HepG2 (cell line): Measurements from ENCODE around the gene POU2F1. TPM values are rescaled to one million over a fixed set of nuclear protein-coding genes. Genes with fewer than 3 reads are reported as not detected.

Experiments used
- ATAC-seq: fragments of 200-7000 bp; cut with Tn5 transposase; 3 replicates; pipeline ENCODE4 v1.9.1; 2020; ENCODE audit warnings: mild to moderate bottlenecking, moderate library complexity
- BruUV-seq: library from RNA; stranded (reverse); fragments of 400-500 nt; replicated peaks from 2 replicates; lab custom pipeline; 2021; lab: Mats Ljungman, UMichigan
- CTCF ChIA-PET: fragments of 300-600 bp; formaldehyde crosslinking; extraction: SDS; loops from one replicate; lab custom pipeline; 2021; ENCODE audit warnings: low total read pairs, inconsistent platforms, low intra/inter-chr PET ratio; lab: Yijun Ruan, JAX
- POLR2A ChIA-PET: fragments of 350-600 bp; sonication (Branson Sonifier 250); formaldehyde crosslinking; loops from one replicate; lab custom pipeline; 2020; ENCODE audit warnings: antibody characterized with exemption, inconsistent platforms; lab: Yijun Ruan, JAX
- DNase-seq: peaks from one replicate; pipeline ENCODE4 v3.0.0-alpha.2; 2015; ENCODE audit warnings: low spot score
- FAIRE-seq: peaks from 3 replicates; lab custom pipeline; 2011; peaks lifted over from hg19 to GRCh38; lab: Jason Lieb, UNC
- H2AFZ ChIP-seq: one replicate; pipeline ENCODE4 v1.6.1; 2011; ENCODE audit warnings: low read length, inconsistent platforms
- H3K27ac ChIP-seq: fragments of 300-600 bp; 3 replicates; pipeline ENCODE4 v1.8.0; 2011; ENCODE audit warnings: mixed run types, mild to moderate bottlenecking, mixed read lengths, low read length, inconsistent platforms; ENCODE audit not compliant: insufficient read depth; ENCODE audit errors: extremely low read length
- H3K27me3 ChIP-seq, 2 experiments: fragments of 200-600 bp in 1 of 2; 2 replicates in 1 of 2; 3 replicates in 1 of 2; pipeline versions ENCODE4 v1.6.0 to v1.8.0; 2011; ENCODE audit warnings: low read length in 2 of 2, mild to moderate bottlenecking in 2 of 2, moderate library complexity in 2 of 2, inconsistent platforms in 1 of 2; ENCODE audit not compliant: insufficient read depth in 2 of 2, control insufficient read depth in 1 of 2
- H3K36me3 ChIP-seq, 2 experiments: fragments of 200-600 bp in 1 of 2; replicated peaks in 1 of 2; 2 replicates in 1 of 2; 3 replicates in 1 of 2; pipeline versions ENCODE4 v1.5.1 to v1.8.0; 2011; ENCODE audit warnings: low read length in 2 of 2, inconsistent platforms in 1 of 2; ENCODE audit not compliant: insufficient read depth in 2 of 2, control insufficient read depth in 1 of 2
- H3K4me1 ChIP-seq: 2 replicates; pipeline ENCODE4 v1.5.1; 2012; ENCODE audit warnings: low read length, inconsistent platforms; ENCODE audit not compliant: insufficient read depth
- H3K4me2 ChIP-seq: 2 replicates; pipeline ENCODE4 v1.6.0; 2011; ENCODE audit warnings: low read depth, low read length, inconsistent platforms
- H3K4me3 ChIP-seq, 3 experiments: fragments of 200-600 bp in 1 of 3; sonication (generic), shearing (Covaris generic) in 1 of 3; replicated peaks in 1 of 3; 2 replicates each; pipeline ENCODE4 v1.5.1; 2011 to 2016; ENCODE audit warnings: low read length in 3 of 3, inconsistent platforms in 2 of 3, low read depth in 2 of 3, mild to moderate bottlenecking in 2 of 3, control low read depth in 1 of 3, mixed read lengths in 1 of 3; ENCODE audit not compliant: insufficient read depth in 1 of 3
- H3K79me2 ChIP-seq: one replicate; pipeline ENCODE4 v1.6.1; 2011; ENCODE audit warnings: low read length, inconsistent platforms; ENCODE audit not compliant: insufficient read depth
- H3K9ac ChIP-seq: 2 replicates; pipeline ENCODE4 v1.6.0; 2011; ENCODE audit warnings: mild to moderate bottlenecking, low read depth, low read length, inconsistent platforms; ENCODE audit not compliant: insufficient read depth
- H3K9me3 ChIP-seq: 2 replicates; pipeline ENCODE4 v1.5.1; 2012; ENCODE audit warnings: mild to moderate bottlenecking, low read length
- H4K20me1 ChIP-seq: 2 replicates; pipeline ENCODE4 v1.6.0; 2011; ENCODE audit warnings: inconsistent platforms, mild to moderate bottlenecking, low read length, moderate library complexity; ENCODE audit not compliant: insufficient read depth
- ARID2 ChIP-seq: sonication (generic); formaldehyde crosslinking; IDR thresholded peaks from 2 replicates; pipeline ENCODE4 v1.8.1; 2022; ENCODE audit warnings: mild to moderate bottlenecking, missing genetic modification reagents, borderline replicate concordance
- ELF3 ChIP-seq: IDR thresholded peaks from 2 replicates; pipeline ENCODE4 v1.6.1; 2016; ENCODE audit warnings: missing genetic modification reagents, missing compliant biosample characterization
- FOXM1 ChIP-seq: sonication (generic); formaldehyde crosslinking; IDR thresholded peaks from 2 replicates; pipeline ENCODE4 v1.5.0; 2020; ENCODE audit warnings: missing genetic modification reagents
- GPN1 ChIP-seq: sonication (generic); formaldehyde crosslinking; IDR thresholded peaks from 2 replicates; pipeline ENCODE4 v1.5.1; 2020; ENCODE audit warnings: missing genetic modification reagents, borderline replicate concordance
- POLR2AphosphoS5 ChIP-seq: IDR thresholded peaks from 2 replicates; pipeline ENCODE4 v1.6.1; 2012; ENCODE audit warnings: low read depth, low read length
- RORA ChIP-seq: sonication (generic); formaldehyde crosslinking; IDR thresholded peaks from 2 replicates; pipeline ENCODE4 v1.5.0; 2020; ENCODE audit warnings: mild to moderate bottlenecking, missing genetic modification reagents, moderate library complexity
- SYNCRIP ChIP-seq: fragments of 200-400 bp; formaldehyde crosslinking; IDR thresholded peaks from 2 replicates; pipeline ENCODE4 v1.6.1; 2018; ENCODE audit warnings: mild to moderate bottlenecking, low read depth, low read length; ENCODE audit not compliant: insufficient read depth
- TAF15 ChIP-seq: fragments of 200-400 bp; formaldehyde crosslinking; IDR thresholded peaks from one replicate; pipeline ENCODE4 v1.6.1; 2018; ENCODE audit warnings: mild to moderate bottlenecking, low read depth, low read length; ENCODE audit not compliant: poor library complexity, severe bottlenecking
- ZBTB20 ChIP-seq: sonication (generic); formaldehyde crosslinking; IDR thresholded peaks from 2 replicates; pipeline ENCODE4 v1.8.1; 2023; ENCODE audit warnings: missing genetic modification reagents, low read depth, mild to moderate bottlenecking, borderline replicate concordance
- ZFP36L1 ChIP-seq: sonication (generic); formaldehyde crosslinking; IDR thresholded peaks from 2 replicates; pipeline ENCODE4 v1.8.0; 2022; ENCODE audit warnings: mild to moderate bottlenecking, missing genetic modification reagents, moderate library complexity
- ZFP62 ChIP-seq: sonication (generic); formaldehyde crosslinking; IDR thresholded peaks from 2 replicates; pipeline ENCODE4 v1.4.0; 2020; ENCODE audit warnings: missing genetic modification reagents
- ZNF24 ChIP-seq: fragments of 450-650 bp; IDR thresholded peaks from 2 replicates; pipeline ENCODE4 v1.6.1; 2017; ENCODE audit warnings: antibody characterized with exemption, mild to moderate bottlenecking
- ZNF850 ChIP-seq: sonication (generic); formaldehyde crosslinking; conservative IDR thresholded peaks from 2 replicates; pipeline ENCODE4 v1.9.0; 2021; ENCODE audit warnings: mild to moderate bottlenecking, missing genetic modification reagents
- ZNF883 ChIP-seq: sonication (generic); formaldehyde crosslinking; IDR thresholded peaks from 2 replicates; pipeline ENCODE4 v1.5.1; 2020; ENCODE audit warnings: mild to moderate bottlenecking, missing genetic modification reagents; ENCODE audit errors: not compliant biosample characterization
- WGBS: methylation state at CpG from one replicate; pipeline ENCODE4 v1.1.6; 2017; ENCODE audit warnings: low lambda C conversion rate; 5-methylcytosine and 5-hydroxymethylcytosine counted together
- in situ Hi-C: cut with HindIII; loops from 2 replicates; pipeline ENCODE4 v1.10.0; 2017; ENCODE audit warnings: low pct_unique_long_range_greater_than_20kb; ENCODE audit not compliant: extremely low pct_ligation_motif_present
- intact Hi-C: fragments of 100-400 bp; cut with micrococcal nuclease; formaldehyde crosslinking; loops from one replicate; pipeline ENCODE4 v1.10.0; 2022; ENCODE audit not compliant: unreplicated experiment
- polyA plus RNA-seq, 8 experiments: library from polyadenylated mRNA; depleted of rRNA in 3 of 8; stranded (reverse) in 7 of 8; unstranded in 1 of 8; fragments of >200 nt; fragmentation: Illumina TruSeq in 4 of 8; extraction: Trizol in 4 of 8; gene quantifications; 2 replicates each; pipeline versions ENCODE4 v1.2.1 to v1.2.3, GENCODE V29; 2011 to 2016; ENCODE audit warnings: low read depth in 4 of 8, missing spikeins in 1 of 8, mixed read lengths in 1 of 8; ENCODE audit not compliant: insufficient read depth in 1 of 8
- total RNA-seq, 5 experiments: library from RNA; depleted of rRNA; stranded (reverse); fragments of >200 nt; fragmentation: Illumina TruSeq; extraction: Trizol; gene quantifications; 2 replicates each; pipeline ENCODE4 v1.2.3, GENCODE V29; 2016; ENCODE audit warnings: low read depth in 1 of 5
- TF ChIP-seq, protein P1 (sequence below): sonication (generic); formaldehyde crosslinking; IDR thresholded peaks from 2 replicates; pipeline ENCODE4 v1.8.0; 2022; ENCODE audit warnings: missing genetic modification reagents, mild to moderate bottlenecking, inconsistent platforms, borderline replicate concordance
- TF ChIP-seq, protein P2 (sequence below): sonication (generic); formaldehyde crosslinking; IDR thresholded peaks from 2 replicates; pipeline ENCODE4 v1.9.0; 2022; ENCODE audit warnings: low read depth, missing genetic modification reagents

POU2F1 gene
- total and polyA plus RNA-seq, 2 of the 13 experiments (the other 11 are each of a cell fraction or from before 2014, with no cell fraction given): 10.2 to 13.0 TPM

DNA sequence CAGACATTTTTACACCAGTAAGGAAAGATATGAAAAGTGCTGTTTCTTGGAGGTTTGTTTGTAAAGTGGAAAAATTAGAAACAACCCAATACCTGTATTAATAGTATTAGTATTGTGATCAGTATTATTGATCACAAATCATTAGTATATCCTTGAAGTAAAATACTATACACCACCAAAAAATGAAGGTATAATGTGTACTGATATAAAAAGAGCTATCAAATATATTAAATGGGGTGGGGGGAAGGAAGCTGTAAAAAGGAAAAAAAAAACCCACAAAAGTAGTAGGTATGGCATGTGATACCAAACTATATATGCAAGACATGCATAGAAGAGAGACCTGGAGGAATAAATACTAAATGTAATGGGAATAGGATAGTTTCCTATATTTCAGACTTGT lies 46.3 kb downstream of the POU2F1 start:
- POLR2A ChIA-PET: no interaction called here
- Histone ChIP-seq H3K79me2 (peaks cover 34% of the 10 kb centered on the region), H3K4me3 (no peak overlapping the region), H3K4me1 (peaks cover 18% of the 10 kb centered on the region)
- in situ Hi-C loops: loop anchor here (5.0 to 25.0 kb wide), 3 partner anchors 75 to 270 kb away; no protein-coding TSS in a partner anchor
- TF ChIP-seq GPN1 (CRISPR knock-in tag) (no peak), POLR2AphosphoS5 (no peak)
- TF ChIP-seq, all 625 proteins: peak for 0
- ATAC-seq: no peak
- FAIRE-seq: no peak
- Histone ChIP-seq H3K9me3 (no peaks in the 10 kb centered on the region), H4K20me1 (no peaks in the 10 kb centered on the region), H3K36me3 (no peaks in the 10 kb centered on the region), H3K27me3 (no peaks in the 10 kb centered on the region), H3K4me2 (no peak overlapping the region), H3K27ac (no peak overlapping the region), H2AFZ (no peak overlapping the region), H3K9ac (no peak overlapping the region)
- DNase-seq: no peak
- no TSS peak for BruUV-seq
- CTCF ChIA-PET: interaction anchor here (1.6 to 2.9 kb wide), 5 partner anchors 76 to 267 kb away, joined by 4 to 21 read pairs (median 10); no protein-coding TSS in a partner anchor
- intact Hi-C loops: loop anchor here (1.0 to 5.0 kb wide), 4 partner anchors 134 to 265 kb away; no protein-coding TSS in a partner anchor

DNA sequence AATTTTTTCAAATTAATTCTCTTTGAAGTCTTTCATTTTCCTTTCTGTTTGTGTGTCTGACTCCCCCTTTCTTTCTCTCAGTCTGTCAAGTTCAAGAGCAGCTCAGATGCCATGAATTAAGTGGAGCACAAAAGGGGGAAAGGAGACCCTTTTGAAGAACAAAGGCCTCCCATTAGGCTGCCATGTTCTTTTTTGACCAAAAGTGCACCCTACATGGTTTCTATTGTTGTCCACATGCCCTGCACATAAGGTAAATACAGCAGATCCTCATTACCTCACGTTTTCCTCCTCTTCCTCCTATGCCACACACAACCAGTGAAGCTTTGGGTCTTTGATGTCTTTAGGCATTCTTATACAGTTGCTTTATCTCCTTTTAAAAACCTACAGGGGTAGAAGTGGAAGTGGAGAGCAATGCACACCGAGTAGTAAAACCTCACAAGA lies 47.7 kb downstream of the POU2F1 start:
- H3K27ac ChIP-seq: peak overlapping the region; percentile 43
- H3K4me2 ChIP-seq: no peak overlapping the region
- no peak overlapping the region for H3K9ac ChIP-seq
- H3K4me3 ChIP-seq: no peak overlapping the region
- H3K9me3 ChIP-seq: no peaks in the 10 kb centered on the region
- BruUV-seq: no TSS peak
- ChIA-PET POLR2A (no interaction called here), CTCF (interaction anchor here (1.6 to 2.9 kb wide), 5 partner anchors 75 to 266 kb away, joined by 4 to 21 read pairs (median 10); no protein-coding TSS in a partner anchor)
- peaks cover 13% of the 10 kb centered on the region for H3K4me1 ChIP-seq
- DNase-seq (no peak), ATAC-seq (no peak), FAIRE-seq (no peak)
- H3K36me3 ChIP-seq: no peaks in the 10 kb centered on the region
- TF ChIP-seq ZNF850 (CRISPR knock-in tag) (no peak), RORA (no peak), ZNF883 (CRISPR knock-in tag) (no peak), ARID2 (CRISPR knock-in tag) (no peak), ZNF24 (no peak), ZFP36L1 (CRISPR knock-in tag) (no peak), ZBTB20 (no peak), FOXM1 (no peak), ZFP62 (CRISPR knock-in tag) (no peak), ELF3 (CRISPR knock-in tag) (no peak), TAF15 (no peak), SYNCRIP (no peak)
- TF ChIP-seq, protein P1, sequence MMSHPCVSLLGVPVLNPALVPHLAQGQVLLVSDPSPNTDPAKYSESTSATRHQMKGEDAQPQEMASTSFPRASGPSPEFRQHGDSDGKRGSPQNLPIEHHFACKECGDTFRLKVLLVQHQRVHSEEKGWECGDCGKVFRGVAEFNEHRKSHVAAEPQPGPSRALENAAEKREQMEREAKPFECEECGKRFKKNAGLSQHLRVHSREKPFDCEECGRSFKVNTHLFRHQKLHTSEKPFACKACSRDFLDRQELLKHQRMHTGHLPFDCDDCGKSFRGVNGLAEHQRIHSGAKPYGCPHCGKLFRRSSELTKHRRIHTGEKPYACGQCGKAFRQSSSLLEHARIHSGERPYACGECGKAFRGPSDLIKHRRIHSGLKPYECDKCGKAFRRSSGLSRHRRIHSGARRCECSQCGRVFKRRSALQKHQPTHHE (CRISPR knock-in tag): no peak
- TF ChIP-seq, protein P2, sequence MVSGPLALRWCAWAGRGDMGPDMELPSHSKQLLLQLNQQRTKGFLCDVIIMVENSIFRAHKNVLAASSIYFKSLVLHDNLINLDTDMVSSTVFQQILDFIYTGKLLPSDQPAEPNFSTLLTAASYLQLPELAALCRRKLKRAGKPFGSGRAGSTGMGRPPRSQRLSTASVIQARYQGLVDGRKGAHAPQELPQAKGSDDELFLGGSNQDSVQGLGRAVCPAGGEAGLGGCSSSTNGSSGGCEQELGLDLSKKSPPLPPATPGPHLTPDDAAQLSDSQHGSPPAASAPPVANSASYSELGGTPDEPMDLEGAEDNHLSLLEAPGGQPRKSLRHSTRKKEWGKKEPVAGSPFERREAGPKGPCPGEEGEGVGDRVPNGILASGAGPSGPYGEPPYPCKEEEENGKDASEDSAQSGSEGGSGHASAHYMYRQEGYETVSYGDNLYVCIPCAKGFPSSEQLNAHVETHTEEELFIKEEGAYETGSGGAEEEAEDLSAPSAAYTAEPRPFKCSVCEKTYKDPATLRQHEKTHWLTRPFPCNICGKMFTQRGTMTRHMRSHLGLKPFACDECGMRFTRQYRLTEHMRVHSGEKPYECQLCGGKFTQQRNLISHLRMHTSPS (CRISPR knock-in tag): no peak
- no peaks in the 10 kb centered on the region for H4K20me1 ChIP-seq
- 83% methylated on average over 2 of the region's 2 CpGs for WGBS
- in situ Hi-C loops (loop anchor here (5.0 to 25.0 kb wide), 3 partner anchors 74 to 269 kb away; no protein-coding TSS in a partner anchor), intact Hi-C loops (loop anchor here (1.0 to 5.0 kb wide), 4 partner anchors 75 to 264 kb away; no protein-coding TSS in a partner anchor)
- no peak overlapping the region for H2AFZ ChIP-seq
- H3K27me3 ChIP-seq: no peaks in the 10 kb centered on the region
- H3K79me2 ChIP-seq: peaks cover 31% of the 10 kb centered on the region
